Ishikawa (cell line): ENCODE data around the gene SLC16A7.

Experiments
- CEBPB ChIP-seq: IDR thresholded peaks from 2 replicates; pipeline ENCODE4 v1.6.1; 2012
- CREB1 ChIP-seq: IDR thresholded peaks from 2 replicates; pipeline ENCODE4 v1.6.1; 2012; ENCODE audit warnings: low read depth
- EGR1 ChIP-seq: IDR thresholded peaks from 2 replicates; pipeline ENCODE4 v1.6.1; 2012
- EP300 ChIP-seq: IDR thresholded peaks from 2 replicates; pipeline ENCODE4 v1.6.1; 2012; ENCODE audit warnings: borderline replicate concordance
- FOXM1 ChIP-seq: IDR thresholded peaks from 2 replicates; pipeline ENCODE4 v1.6.1; 2012; ENCODE audit warnings: low read depth, borderline replicate concordance
- NFIC ChIP-seq: IDR thresholded peaks from 2 replicates; pipeline ENCODE4 v1.6.1; 2012
- RAD21 ChIP-seq: IDR thresholded peaks from 2 replicates; pipeline ENCODE4 v1.6.1; 2012; ENCODE audit warnings: low read depth
- TAF1 ChIP-seq: IDR thresholded peaks from 2 replicates; pipeline ENCODE4 v1.6.1; 2012; ENCODE audit warnings: low read depth, mild to moderate bottlenecking
- TCF12 ChIP-seq: IDR thresholded peaks from 2 replicates; pipeline ENCODE4 v1.6.1; 2012; ENCODE audit warnings: low read depth
- TEAD4 ChIP-seq: IDR thresholded peaks from 2 replicates; pipeline ENCODE4 v1.6.1; 2012
- YY1 ChIP-seq: IDR thresholded peaks from 2 replicates; pipeline ENCODE4 v1.6.1; 2012; ENCODE audit warnings: low read depth
- ZBTB7A ChIP-seq: IDR thresholded peaks from 2 replicates; pipeline ENCODE4 v1.6.1; 2012; ENCODE audit warnings: low read depth
- TF ChIP-seq, protein P1 (sequence below): IDR thresholded peaks from 2 replicates; pipeline ENCODE4 v1.6.1; 2012
- TF ChIP-seq, protein P2 (sequence below): IDR thresholded peaks from 2 replicates; pipeline ENCODE4 v1.6.1; 2012; ENCODE audit warnings: low read depth, mild to moderate bottlenecking
- TF ChIP-seq, protein P3 (sequence below): IDR thresholded peaks from 2 replicates; pipeline ENCODE4 v1.6.1; 2012

Gene SLC16A7

DNA sequence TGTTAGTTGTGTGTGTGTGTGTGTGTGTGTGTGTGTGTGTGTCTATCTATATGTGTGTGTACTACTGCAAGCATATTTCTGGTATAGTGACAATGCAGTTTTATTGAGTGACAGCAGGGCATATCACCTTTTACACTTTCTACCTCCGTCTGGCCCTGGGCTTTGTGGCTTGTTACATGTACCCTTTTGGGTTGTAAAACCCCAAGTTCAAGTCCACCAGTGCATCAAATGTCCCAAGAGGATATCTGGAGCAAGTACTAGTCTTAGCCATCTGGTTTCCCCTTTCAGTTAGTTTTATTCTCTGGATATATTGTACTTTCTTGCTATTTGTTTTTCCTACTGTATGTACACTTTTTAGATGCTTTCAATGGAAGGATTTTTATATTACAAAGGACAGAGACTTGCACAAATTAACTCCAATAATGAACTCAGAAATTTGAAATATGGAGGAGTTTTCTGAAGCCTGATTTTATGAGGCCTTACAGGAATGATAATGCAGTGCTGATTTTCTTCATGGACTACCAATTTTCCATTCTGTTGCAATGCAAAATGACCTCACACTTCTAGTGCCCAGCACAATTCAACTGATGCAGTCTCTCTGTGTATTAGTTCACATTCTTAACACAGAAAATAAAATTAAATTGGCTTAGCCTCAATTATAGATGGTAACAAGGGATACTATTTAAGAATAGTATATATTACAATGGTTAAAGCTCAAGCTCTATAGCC, 29.1 kb downstream of the SLC16A7 start:
- TF ChIP-seq CREB1 (no peak), CEBPB (no peak), ZBTB7A (no peak), TCF12 (no peak), TEAD4 (no peak), FOXM1 (no peak), EP300 (no peak), RAD21 (no peak), TAF1 (no peak)
- TF ChIP-seq, protein P1, sequence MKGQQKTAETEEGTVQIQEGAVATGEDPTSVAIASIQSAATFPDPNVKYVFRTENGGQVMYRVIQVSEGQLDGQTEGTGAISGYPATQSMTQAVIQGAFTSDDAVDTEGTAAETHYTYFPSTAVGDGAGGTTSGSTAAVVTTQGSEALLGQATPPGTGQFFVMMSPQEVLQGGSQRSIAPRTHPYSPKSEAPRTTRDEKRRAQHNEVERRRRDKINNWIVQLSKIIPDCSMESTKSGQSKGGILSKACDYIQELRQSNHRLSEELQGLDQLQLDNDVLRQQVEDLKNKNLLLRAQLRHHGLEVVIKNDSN, result no peak
- TF ChIP-seq, protein P2, sequence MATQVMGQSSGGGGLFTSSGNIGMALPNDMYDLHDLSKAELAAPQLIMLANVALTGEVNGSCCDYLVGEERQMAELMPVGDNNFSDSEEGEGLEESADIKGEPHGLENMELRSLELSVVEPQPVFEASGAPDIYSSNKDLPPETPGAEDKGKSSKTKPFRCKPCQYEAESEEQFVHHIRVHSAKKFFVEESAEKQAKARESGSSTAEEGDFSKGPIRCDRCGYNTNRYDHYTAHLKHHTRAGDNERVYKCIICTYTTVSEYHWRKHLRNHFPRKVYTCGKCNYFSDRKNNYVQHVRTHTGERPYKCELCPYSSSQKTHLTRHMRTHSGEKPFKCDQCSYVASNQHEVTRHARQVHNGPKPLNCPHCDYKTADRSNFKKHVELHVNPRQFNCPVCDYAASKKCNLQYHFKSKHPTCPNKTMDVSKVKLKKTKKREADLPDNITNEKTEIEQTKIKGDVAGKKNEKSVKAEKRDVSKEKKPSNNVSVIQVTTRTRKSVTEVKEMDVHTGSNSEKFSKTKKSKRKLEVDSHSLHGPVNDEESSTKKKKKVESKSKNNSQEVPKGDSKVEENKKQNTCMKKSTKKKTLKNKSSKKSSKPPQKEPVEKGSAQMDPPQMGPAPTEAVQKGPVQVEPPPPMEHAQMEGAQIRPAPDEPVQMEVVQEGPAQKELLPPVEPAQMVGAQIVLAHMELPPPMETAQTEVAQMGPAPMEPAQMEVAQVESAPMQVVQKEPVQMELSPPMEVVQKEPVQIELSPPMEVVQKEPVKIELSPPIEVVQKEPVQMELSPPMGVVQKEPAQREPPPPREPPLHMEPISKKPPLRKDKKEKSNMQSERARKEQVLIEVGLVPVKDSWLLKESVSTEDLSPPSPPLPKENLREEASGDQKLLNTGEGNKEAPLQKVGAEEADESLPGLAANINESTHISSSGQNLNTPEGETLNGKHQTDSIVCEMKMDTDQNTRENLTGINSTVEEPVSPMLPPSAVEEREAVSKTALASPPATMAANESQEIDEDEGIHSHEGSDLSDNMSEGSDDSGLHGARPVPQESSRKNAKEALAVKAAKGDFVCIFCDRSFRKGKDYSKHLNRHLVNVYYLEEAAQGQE, result no peak

DNA sequence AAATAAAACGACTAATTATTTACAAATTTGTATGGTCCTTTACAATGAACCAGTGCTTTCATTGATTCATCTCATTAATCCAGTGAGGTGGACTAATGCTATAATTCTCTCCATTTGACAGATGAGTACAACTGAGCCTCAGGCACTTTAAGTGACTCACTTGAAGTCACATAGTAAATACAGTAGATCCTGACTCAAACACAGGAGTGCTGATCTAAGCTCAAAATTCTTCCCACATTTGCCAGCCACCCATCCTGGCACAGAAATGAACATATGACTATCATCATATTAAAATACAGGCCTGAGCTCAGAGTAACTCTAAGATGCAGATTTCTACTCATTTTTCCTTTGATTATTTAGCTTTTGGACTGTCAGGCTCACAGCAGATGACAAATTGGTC, 30.6 kb downstream of the SLC16A7 start:
- TF ChIP-seq TEAD4 (no peak), EGR1 (no peak), TAF1 (no peak), ZBTB7A (no peak), FOXM1 (no peak), TCF12 (no peak), EP300 (no peak), RAD21 (no peak), YY1 (no peak), NFIC (no peak), CREB1 (no peak), CEBPB (no peak)
- TF ChIP-seq, protein P3, sequence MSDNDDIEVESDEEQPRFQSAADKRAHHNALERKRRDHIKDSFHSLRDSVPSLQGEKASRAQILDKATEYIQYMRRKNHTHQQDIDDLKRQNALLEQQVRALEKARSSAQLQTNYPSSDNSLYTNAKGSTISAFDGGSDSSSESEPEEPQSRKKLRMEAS, result no peak
- TF ChIP-seq, protein P1, result no peak

DNA sequence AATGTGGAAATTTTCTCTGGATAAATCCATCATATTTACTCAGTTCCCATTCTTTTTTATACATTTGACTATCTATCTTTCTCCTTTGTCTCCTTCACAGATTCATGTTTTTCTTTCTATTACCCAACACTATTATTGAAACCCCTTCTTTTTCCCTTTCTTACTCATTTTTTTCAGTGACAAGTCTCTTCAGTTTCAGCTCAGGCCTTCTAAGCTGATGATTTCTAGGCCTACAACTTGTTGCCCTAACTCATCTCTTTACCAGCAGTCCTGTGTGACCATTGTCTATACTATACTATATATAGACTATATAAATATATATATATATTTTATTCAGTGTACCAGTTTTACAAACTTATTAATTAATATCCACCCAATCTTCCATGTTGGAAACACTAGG, 31.8 kb downstream of the SLC16A7 start:
- TF ChIP-seq CEBPB (no peak), TCF12 (no peak), RAD21 (no peak), YY1 (no peak)

DNA sequence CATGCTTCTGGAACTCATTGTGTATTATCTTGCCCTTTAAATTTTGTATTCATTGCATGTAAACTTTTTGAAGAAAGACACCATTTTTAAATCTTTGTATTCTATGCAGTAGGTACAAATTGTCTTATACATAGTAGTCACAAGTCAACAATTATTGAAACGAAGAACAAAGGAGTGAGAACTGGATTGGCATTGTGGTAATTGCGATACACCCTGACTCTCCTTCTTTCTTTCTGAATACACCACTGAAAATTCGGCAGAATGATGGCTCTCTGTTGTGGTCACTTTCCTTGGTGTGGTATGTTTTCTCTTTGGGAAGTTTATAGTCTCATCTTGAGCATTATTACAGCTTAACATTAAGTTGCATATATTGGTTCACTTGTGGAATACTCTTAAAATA, 34.1 kb downstream of the SLC16A7 start:
- no peak for TF ChIP-seq RAD21
- TF ChIP-seq TEAD4, result no peak
- no peak for TF ChIP-seq EP300
- TF ChIP-seq, protein P3, result no peak
- no peak for TF ChIP-seq ZBTB7A
- TF ChIP-seq, protein P1, result no peak
- TF ChIP-seq CREB1, result no peak
- no peak for TF ChIP-seq NFIC

DNA sequence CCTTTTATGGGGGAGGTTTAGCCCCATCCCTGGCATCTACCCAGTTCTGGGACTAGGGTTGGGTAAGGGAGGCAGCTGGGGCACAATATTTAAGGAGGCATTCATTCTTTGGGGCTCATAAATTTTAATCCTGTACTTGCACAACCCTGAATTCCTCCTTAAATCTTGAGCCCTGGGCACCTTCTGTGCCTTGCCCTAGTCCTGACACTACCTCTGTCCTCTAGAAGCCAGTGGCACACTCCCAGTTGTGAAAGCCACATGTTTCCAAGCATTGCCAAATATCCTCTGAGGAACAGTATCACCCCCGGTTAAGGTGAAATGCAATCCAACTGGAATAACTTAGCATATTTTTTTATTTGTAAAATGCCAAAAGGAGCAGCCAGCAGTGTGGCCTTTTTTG, 36.6 kb downstream of the SLC16A7 start:
- TF ChIP-seq TEAD4, result no peak
- TF ChIP-seq, protein P2, result no peak
- TF ChIP-seq TCF12, result no peak
- no peak for TF ChIP-seq RAD21

DNA sequence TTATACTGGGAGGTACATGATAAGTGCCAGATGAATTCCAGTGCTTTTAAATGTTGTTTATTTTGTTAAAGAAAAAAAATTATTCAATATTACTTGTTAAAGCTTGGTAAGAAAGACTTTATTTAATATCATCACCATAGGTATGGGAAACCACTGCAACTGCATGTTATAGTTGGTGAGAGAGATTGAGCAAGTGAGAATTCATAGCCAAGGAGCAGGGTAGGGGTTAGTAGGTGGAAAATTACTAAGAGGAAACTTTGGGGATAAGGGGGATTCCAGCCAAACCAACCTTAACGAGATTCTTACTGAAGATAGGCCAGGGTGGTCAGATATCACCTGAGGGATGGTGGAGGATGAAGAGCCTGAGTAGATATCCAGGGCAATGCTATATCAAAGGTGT, 38.4 kb downstream of the SLC16A7 start:
- TF ChIP-seq, protein P2, result no peak
- TF ChIP-seq TAF1, result no peak
- TF ChIP-seq CEBPB, result no peak
- no peak for TF ChIP-seq CREB1
- no peak for TF ChIP-seq RAD21
- no peak for TF ChIP-seq YY1
- TF ChIP-seq, protein P1, result no peak
- TF ChIP-seq NFIC, result no peak
- no peak for TF ChIP-seq EP300
- TF ChIP-seq FOXM1, result no peak
- TF ChIP-seq, protein P3, result no peak
- TF ChIP-seq EGR1, result no peak
- TF ChIP-seq ZBTB7A, result no peak
- TF ChIP-seq TCF12, result no peak
